ENCODE results near the gene CPNE4.

DNA sequence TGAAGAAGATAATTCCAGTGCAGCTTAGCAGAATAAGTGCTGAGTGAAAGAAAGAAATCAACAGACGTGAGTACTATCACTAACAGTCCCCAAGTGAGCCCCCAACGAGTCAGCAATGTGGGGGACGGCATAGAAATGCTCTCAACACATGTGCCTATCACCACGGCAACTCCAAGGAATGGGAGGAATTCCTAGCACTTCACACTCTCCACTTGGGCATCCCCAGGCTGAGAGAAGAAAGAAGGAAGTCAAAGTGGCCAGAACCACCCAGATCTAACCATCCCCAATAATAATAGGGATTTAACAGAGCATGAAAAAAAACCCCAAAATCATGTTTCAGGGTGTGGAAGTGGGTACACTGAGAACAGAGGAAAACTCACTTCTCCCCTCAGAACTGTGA is 29.3 kb upstream of the CPNE4 start:
- TF ChIP-seq SIN3A (IDR thresholded peaks at IDR 0.05; ENCODE audit: borderline replicate concordance, insufficient read depth, low read length), result no peak
- no peak for TF ChIP-seq POLR2AphosphoS5 (IDR thresholded peaks at IDR 0.05; ENCODE audit: low read depth, low read length)
- TF ChIP-seq, protein P1, sequence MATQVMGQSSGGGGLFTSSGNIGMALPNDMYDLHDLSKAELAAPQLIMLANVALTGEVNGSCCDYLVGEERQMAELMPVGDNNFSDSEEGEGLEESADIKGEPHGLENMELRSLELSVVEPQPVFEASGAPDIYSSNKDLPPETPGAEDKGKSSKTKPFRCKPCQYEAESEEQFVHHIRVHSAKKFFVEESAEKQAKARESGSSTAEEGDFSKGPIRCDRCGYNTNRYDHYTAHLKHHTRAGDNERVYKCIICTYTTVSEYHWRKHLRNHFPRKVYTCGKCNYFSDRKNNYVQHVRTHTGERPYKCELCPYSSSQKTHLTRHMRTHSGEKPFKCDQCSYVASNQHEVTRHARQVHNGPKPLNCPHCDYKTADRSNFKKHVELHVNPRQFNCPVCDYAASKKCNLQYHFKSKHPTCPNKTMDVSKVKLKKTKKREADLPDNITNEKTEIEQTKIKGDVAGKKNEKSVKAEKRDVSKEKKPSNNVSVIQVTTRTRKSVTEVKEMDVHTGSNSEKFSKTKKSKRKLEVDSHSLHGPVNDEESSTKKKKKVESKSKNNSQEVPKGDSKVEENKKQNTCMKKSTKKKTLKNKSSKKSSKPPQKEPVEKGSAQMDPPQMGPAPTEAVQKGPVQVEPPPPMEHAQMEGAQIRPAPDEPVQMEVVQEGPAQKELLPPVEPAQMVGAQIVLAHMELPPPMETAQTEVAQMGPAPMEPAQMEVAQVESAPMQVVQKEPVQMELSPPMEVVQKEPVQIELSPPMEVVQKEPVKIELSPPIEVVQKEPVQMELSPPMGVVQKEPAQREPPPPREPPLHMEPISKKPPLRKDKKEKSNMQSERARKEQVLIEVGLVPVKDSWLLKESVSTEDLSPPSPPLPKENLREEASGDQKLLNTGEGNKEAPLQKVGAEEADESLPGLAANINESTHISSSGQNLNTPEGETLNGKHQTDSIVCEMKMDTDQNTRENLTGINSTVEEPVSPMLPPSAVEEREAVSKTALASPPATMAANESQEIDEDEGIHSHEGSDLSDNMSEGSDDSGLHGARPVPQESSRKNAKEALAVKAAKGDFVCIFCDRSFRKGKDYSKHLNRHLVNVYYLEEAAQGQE (IDR thresholded peaks at IDR 0.05; ENCODE audit: insufficient read depth in 1 of 2, low read depth in 2 of 2, low read length in 2 of 2), result no peak
- no peak for TF ChIP-seq TAF1 (IDR thresholded peaks at IDR 0.05; ENCODE audit: borderline replicate concordance, insufficient read depth, low read length)
